Activated CD4-positive, alpha-beta T cell treated with anti-CD3 and anti-CD28 coated beads, Interleukin-2, amount 10 ng/mL, durations not matched to agents 24 days and 14 days (primary cell): ENCODE results near the gene RXFP3. TPM values are rescaled to one million over a fixed set of nuclear protein-coding genes. Genes with fewer than 3 reads are reported as not detected.

Experiments used
- DNase-seq: peaks from one replicate; pipeline ENCODE4 v3.0.0; 2022
- H3K27ac Mint-ChIP-seq: one replicate; pipeline ENCODE4 v1.8.0; 2022; ENCODE audit warnings: mild to moderate bottlenecking, mixed read lengths
- H3K27me3 Mint-ChIP-seq: one replicate; pipeline ENCODE4 v1.8.0; 2022; ENCODE audit warnings: mixed read lengths
- H3K36me3 Mint-ChIP-seq: one replicate; pipeline ENCODE4 v1.8.0; 2022; ENCODE audit warnings: low read depth, mild to moderate bottlenecking, mixed read lengths
- H3K4me1 Mint-ChIP-seq: one replicate; pipeline ENCODE4 v1.8.0; 2021; ENCODE audit warnings: mixed read lengths
- H3K4me3 Mint-ChIP-seq: one replicate; pipeline ENCODE4 v1.8.0; 2022; ENCODE audit warnings: mild to moderate bottlenecking, moderate library complexity, mixed read lengths
- H3K9me3 Mint-ChIP-seq: one replicate; pipeline ENCODE4 v1.8.0; 2021; ENCODE audit warnings: mixed read lengths
- intact Hi-C: fragments of 100-400 bp; cut with micrococcal nuclease; formaldehyde crosslinking; loops from one replicate; pipeline ENCODE4 v1.15.1; 2023
- total RNA-seq: library from RNA; stranded (reverse); gene quantifications from 2 replicates; pipeline ENCODE4 v1.2.3, GENCODE V29; 2022

RXFP3 gene
- total RNA-seq, 1 donor from 2014 or later, result not detected

- no peak overlapping the region for H3K27ac Mint-ChIP-seq
- no peak for DNase-seq
- no peak overlapping the region for H3K4me3 Mint-ChIP-seq
- no peaks in the 10 kb centered on the region for H3K4me1 Mint-ChIP-seq
- peaks cover 11% of the 10 kb centered on the region for H3K9me3 Mint-ChIP-seq
- peaks cover 9% of the 10 kb centered on the region for H3K27me3 Mint-ChIP-seq
- H3K36me3 Mint-ChIP-seq, result no peaks in the 10 kb centered on the region
- intact Hi-C loops, result no loop called here
Observed at GRCh38 chr5:33921002-33921401, 15.2 kb upstream of the RXFP3 start.

GRCh38 chr5:33925278-33925677, 10.9 kb upstream of the RXFP3 start:
- Mint-ChIP-seq H3K9me3 (peaks cover 4% of the 10 kb centered on the region), H3K27ac (no peak overlapping the region), H3K36me3 (no peaks in the 10 kb centered on the region), H3K4me3 (no peak overlapping the region), H3K27me3 (peaks cover 9% of the 10 kb centered on the region), H3K4me1 (no peaks in the 10 kb centered on the region)
- intact Hi-C loops, result no loop called here
- DNase-seq, result no peak

- no peaks in the 10 kb centered on the region for H3K36me3 Mint-ChIP-seq
Observed at GRCh38 chr5:33927685-33928084, 8.5 kb upstream of the RXFP3 start.

DNA sequence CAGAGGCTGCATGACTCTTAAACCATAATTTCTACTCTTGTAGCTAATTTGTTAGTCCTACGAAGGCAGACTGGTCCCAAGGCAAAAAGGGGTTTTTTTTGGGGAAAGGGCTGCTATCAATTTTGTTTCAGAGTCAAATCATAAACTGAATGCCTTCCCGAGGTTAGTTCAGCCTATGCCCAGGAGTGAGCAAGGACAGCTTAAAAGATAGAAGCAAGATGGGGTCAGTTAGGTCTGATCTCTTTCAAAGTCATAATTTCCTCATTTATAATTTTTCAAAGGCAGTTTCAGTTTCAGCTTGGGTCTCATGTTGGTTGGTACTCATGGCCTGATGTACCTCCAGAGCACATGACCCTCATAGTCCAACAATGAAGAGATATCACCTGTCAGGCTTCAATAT, 7.9 kb upstream of the RXFP3 start:
- intact Hi-C loops, result no loop called here
- Mint-ChIP-seq H3K4me3 (no peak overlapping the region), H3K9me3 (no peaks in the 10 kb centered on the region), H3K4me1 (no peaks in the 10 kb centered on the region), H3K36me3 (no peaks in the 10 kb centered on the region), H3K27ac (no peak overlapping the region), H3K27me3 (peaks cover 9% of the 10 kb centered on the region)
- DNase-seq, result no peak

More at GRCh38 chr5:33927685-33928084, 8.5 kb upstream of the RXFP3 start:
- no peak for DNase-seq
- H3K27me3 Mint-ChIP-seq, result peaks cover 9% of the 10 kb centered on the region
- no peaks in the 10 kb centered on the region for H3K4me1 Mint-ChIP-seq
- H3K9me3 Mint-ChIP-seq, result no peaks in the 10 kb centered on the region
- H3K27ac Mint-ChIP-seq, result no peak overlapping the region
- H3K4me3 Mint-ChIP-seq, result no peak overlapping the region
- intact Hi-C loops, result no loop called here

- no peak overlapping the region for H3K27ac Mint-ChIP-seq
- no peaks in the 10 kb centered on the region for H3K9me3 Mint-ChIP-seq
- no peak overlapping the region for H3K4me3 Mint-ChIP-seq
Observed at GRCh38 chr5:33929925-33930690, 6.1 kb upstream of the RXFP3 start.

DNA sequence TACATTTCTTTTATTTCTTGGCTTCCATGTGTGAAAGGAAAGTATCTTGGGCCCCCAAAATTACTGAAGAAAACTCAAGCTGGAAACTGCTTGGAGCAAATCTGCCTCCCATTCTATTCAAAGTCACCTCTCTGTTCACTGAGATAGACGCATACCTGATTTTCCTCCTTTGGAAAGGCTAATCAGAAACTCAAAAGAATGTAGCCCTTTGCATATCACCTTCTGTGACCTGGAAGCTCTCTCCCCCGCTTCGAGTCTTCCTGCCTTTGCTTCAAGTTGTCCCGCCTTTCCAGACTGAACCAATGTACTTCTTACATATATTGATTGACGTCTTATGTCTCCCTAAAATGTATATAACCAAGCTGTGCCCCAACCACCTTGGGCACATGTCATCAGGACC, 5.0 kb upstream of the RXFP3 start:
- Mint-ChIP-seq H3K9me3 (no peaks in the 10 kb centered on the region), H3K4me3 (no peak overlapping the region), H3K27ac (no peak overlapping the region), H3K27me3 (peaks cover 22% of the 10 kb centered on the region), H3K36me3 (no peaks in the 10 kb centered on the region), H3K4me1 (peaks cover 3% of the 10 kb centered on the region)
- DNase-seq, result no peak
- intact Hi-C loops, result no loop called here

More at GRCh38 chr5:33929925-33930690, 6.1 kb upstream of the RXFP3 start:
- Mint-ChIP-seq H3K36me3 (no peaks in the 10 kb centered on the region), H3K27me3 (peaks cover 13% of the 10 kb centered on the region), H3K4me1 (no peaks in the 10 kb centered on the region)
- intact Hi-C loops, result no loop called here
- no peak for DNase-seq

- Mint-ChIP-seq H3K4me3 (no peak overlapping the region), H3K27me3 (peaks cover 40% of the 10 kb centered on the region), H3K9me3 (no peaks in the 10 kb centered on the region), H3K4me1 (peaks cover 3% of the 10 kb centered on the region), H3K27ac (no peak overlapping the region), H3K36me3 (no peaks in the 10 kb centered on the region)
- DNase-seq, result no peak
- intact Hi-C loops, result loop anchor here (1.0 kb wide), 1 partner anchor 497 kb away; no protein-coding TSS in a partner anchor
Observed at GRCh38 chr5:33933723-33934169, 2.4 kb upstream of the RXFP3 start.

GRCh38 chr5:33934176-33934575, 2.0 kb upstream of the RXFP3 start:
- intact Hi-C loops, result loop anchor here (1.0 kb wide), 1 partner anchor 498 kb away; no protein-coding TSS in a partner anchor
- Mint-ChIP-seq H3K4me1 (peaks cover 3% of the 10 kb centered on the region), H3K27me3 (peaks cover 44% of the 10 kb centered on the region), H3K9me3 (no peaks in the 10 kb centered on the region), H3K4me3 (no peak overlapping the region), H3K36me3 (no peaks in the 10 kb centered on the region), H3K27ac (no peak overlapping the region)
- no peak for DNase-seq

GRCh38 chr5:33936004-33936380, 194 bp upstream of the RXFP3 start:
- Mint-ChIP-seq H3K4me3 (no peak overlapping the region), H3K4me1 (peaks cover 3% of the 10 kb centered on the region), H3K36me3 (no peaks in the 10 kb centered on the region), H3K27ac (no peak overlapping the region), H3K27me3 (peaks cover 60% of the 10 kb centered on the region), H3K9me3 (no peaks in the 10 kb centered on the region)
- DNase-seq, result peak; percentile 87
- intact Hi-C loops, result loop anchor here (5.0 kb wide), 1 partner anchor 1224 kb away; the partner anchor contains the start of gene NPR3

- intact Hi-C loops, result loop anchor here (5.0 kb wide), 1 partner anchor 1225 kb away; the partner anchor contains the start of gene NPR3
- no peaks in the 10 kb centered on the region for H3K36me3 Mint-ChIP-seq
- H3K4me1 Mint-ChIP-seq, result peaks cover 3% of the 10 kb centered on the region
- peaks cover 61% of the 10 kb centered on the region for H3K27me3 Mint-ChIP-seq
- H3K4me3 Mint-ChIP-seq, result no peak overlapping the region
- DNase-seq, result no peak
- no peak overlapping the region for H3K27ac Mint-ChIP-seq
- H3K9me3 Mint-ChIP-seq, result no peaks in the 10 kb centered on the region
Observed at GRCh38 chr5:33937017-33937706, 976 bp downstream of the RXFP3 start.

DNA sequence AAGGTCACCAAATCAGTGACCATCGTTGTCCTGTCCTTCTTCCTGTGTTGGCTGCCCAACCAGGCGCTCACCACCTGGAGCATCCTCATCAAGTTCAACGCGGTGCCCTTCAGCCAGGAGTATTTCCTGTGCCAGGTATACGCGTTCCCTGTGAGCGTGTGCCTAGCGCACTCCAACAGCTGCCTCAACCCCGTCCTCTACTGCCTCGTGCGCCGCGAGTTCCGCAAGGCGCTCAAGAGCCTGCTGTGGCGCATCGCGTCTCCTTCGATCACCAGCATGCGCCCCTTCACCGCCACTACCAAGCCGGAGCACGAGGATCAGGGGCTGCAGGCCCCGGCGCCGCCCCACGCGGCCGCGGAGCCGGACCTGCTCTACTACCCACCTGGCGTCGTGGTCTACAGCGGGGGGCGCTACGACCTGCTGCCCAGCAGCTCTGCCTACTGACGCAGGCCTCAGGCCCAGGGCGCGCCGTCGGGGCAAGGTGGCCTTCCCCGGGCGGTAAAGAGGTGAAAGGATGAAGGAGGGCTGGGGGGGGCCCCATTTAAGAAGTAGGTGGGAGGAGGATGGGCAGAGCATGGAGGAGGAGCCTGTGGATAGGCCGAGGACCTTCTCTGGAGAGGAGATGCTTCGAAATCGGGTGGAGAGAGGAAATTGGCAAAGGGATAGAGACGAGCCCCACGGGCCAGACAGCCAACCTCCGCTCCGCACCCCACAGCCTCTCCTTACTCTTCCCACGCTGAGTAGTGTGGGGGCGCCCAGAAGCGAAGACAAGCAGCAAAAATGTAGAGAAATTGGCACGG, 1.7 kb downstream of the RXFP3 start:
- intact Hi-C loops, result loop anchor here (5.0 kb wide), 1 partner anchor 1226 kb away; the partner anchor contains the start of gene NPR3
- Mint-ChIP-seq H3K4me1 (peaks cover 3% of the 10 kb centered on the region), H3K4me3 (no peak overlapping the region), H3K9me3 (no peaks in the 10 kb centered on the region), H3K27me3 (peaks cover 59% of the 10 kb centered on the region), H3K27ac (no peak overlapping the region), H3K36me3 (no peaks in the 10 kb centered on the region)
- DNase-seq, result no peak

- peaks cover 59% of the 10 kb centered on the region for H3K27me3 Mint-ChIP-seq
Observed at GRCh38 chr5:33938507-33938796, 2.3 kb downstream of the RXFP3 start.

GRCh38 chr5:33938881-33939280, 2.7 kb downstream of the RXFP3 start:
- Mint-ChIP-seq H3K27me3 (peaks cover 59% of the 10 kb centered on the region), H3K4me3 (no peak overlapping the region), H3K4me1 (peaks cover 3% of the 10 kb centered on the region), H3K27ac (no peak overlapping the region), H3K9me3 (no peaks in the 10 kb centered on the region), H3K36me3 (no peaks in the 10 kb centered on the region)
- intact Hi-C loops, result loop anchor here (5.0 kb wide), 1 partner anchor 1227 kb away; the partner anchor contains the start of gene NPR3
- DNase-seq, result no peak

More at GRCh38 chr5:33938507-33938796, 2.3 kb downstream of the RXFP3 start:
- no peaks in the 10 kb centered on the region for H3K9me3 Mint-ChIP-seq
- no peaks in the 10 kb centered on the region for H3K36me3 Mint-ChIP-seq
- no peak overlapping the region for H3K4me3 Mint-ChIP-seq
- intact Hi-C loops, result loop anchor here (5.0 kb wide), 1 partner anchor 1226 kb away; the partner anchor contains the start of gene NPR3
- DNase-seq, result no peak
- peaks cover 3% of the 10 kb centered on the region for H3K4me1 Mint-ChIP-seq
- H3K27ac Mint-ChIP-seq, result no peak overlapping the region
